ENCODE measurements around the gene FAM228B.
"Not testable (repeated sequence)": the region's sequence is repeated elsewhere in the genome, so short reads cannot be mapped to it uniquely, and the experiment has no call there.

Gene FAM228B

GRCh38 chr2:24190503-24190902 lies 67.2 kb downstream of the FAM228B start:
- Mint-ChIP-seq H3K27me3 (peaks cover 4 to 16% of the 10 kb centered on the region in 2 donors), H3K9me3 (peaks cover 5 to 12% of the 10 kb centered on the region in 2 donors), H3K4me1 (no peaks in the 10 kb centered on the region), H3K36me3 (peaks cover 0 to 8% of the 10 kb centered on the region in 2 donors), H3K4me3 (no peak overlapping the region), H3K27ac (no peak overlapping the region)
- DNase-seq (no peak), ATAC-seq (replicated peaks) (no peak)

- ATAC-seq (replicated peaks) (no peak), DNase-seq (no peak)
- H3K27ac Mint-ChIP-seq = no peak overlapping the region
- H3K4me3 Mint-ChIP-seq = no peak overlapping the region
- peaks cover 0 to 8% of the 10 kb centered on the region in 2 donors for H3K36me3 Mint-ChIP-seq
- peaks cover 5 to 12% of the 10 kb centered on the region in 2 donors for H3K9me3 Mint-ChIP-seq
- no peaks in the 10 kb centered on the region for H3K4me1 Mint-ChIP-seq
- H3K27me3 Mint-ChIP-seq = peaks cover 4 to 16% of the 10 kb centered on the region in 2 donors
These were observed 67.9 kb downstream of the FAM228B start for GRCh38 chr2:24191156-24191555.

- Mint-ChIP-seq H3K36me3 (peaks cover 4 to 15% of the 10 kb centered on the region in 2 donors), H3K27ac (no peak overlapping the region), H3K27me3 (peaks cover 4 to 16% of the 10 kb centered on the region in 2 donors), H3K9me3 (peaks cover 8 to 18% of the 10 kb centered on the region in 2 donors), H3K4me1 (no peaks in the 10 kb centered on the region), H3K4me3 (no peak overlapping the region)
- ATAC-seq (replicated peaks) (no peak), DNase-seq (no peak)
These were observed 68.6 kb downstream of the FAM228B start for GRCh38 chr2:24191848-24192247.

GRCh38 chr2:24197213-24197612 lies 73.9 kb downstream of the FAM228B start:
- ATAC-seq (replicated peaks); H3K4me1 Mint-ChIP-seq; H3K27ac Mint-ChIP-seq; DNase-seq; H3K4me3 Mint-ChIP-seq; H3K27me3 Mint-ChIP-seq: not testable (repeated sequence)
- H3K36me3 Mint-ChIP-seq = peaks cover 27 to 36% of the 10 kb centered on the region in 2 donors
- H3K9me3 Mint-ChIP-seq = peaks cover 9 to 18% of the 10 kb centered on the region in 2 donors

GRCh38 chr2:24199968-24200590 lies 76.8 kb downstream of the FAM228B start:
- no peaks in the 10 kb centered on the region for H3K27me3 Mint-ChIP-seq
- H3K9me3 Mint-ChIP-seq = peaks cover 9 to 18% of the 10 kb centered on the region in 2 donors
- no peak overlapping the region for H3K4me3 Mint-ChIP-seq
- ATAC-seq (replicated peaks) (no peak), DNase-seq (no peak)
- H3K27ac Mint-ChIP-seq = no peak overlapping the region
- peaks cover 34 to 60% of the 10 kb centered on the region in 2 donors for H3K36me3 Mint-ChIP-seq
- no peaks in the 10 kb centered on the region for H3K4me1 Mint-ChIP-seq

GRCh38 chr2:24200799-24201198 lies 77.5 kb downstream of the FAM228B start:
- peak in 1 of 2 donors; percentile 25 for ATAC-seq (replicated peaks)
- H3K9me3 Mint-ChIP-seq = peaks cover 7 to 18% of the 10 kb centered on the region in 2 donors
- peaks cover 39 to 66% of the 10 kb centered on the region in 2 donors for H3K36me3 Mint-ChIP-seq

GRCh38 chr2:24203029-24203786 lies 79.9 kb downstream of the FAM228B start:
- H3K36me3 Mint-ChIP-seq = peaks cover 56 to 79% of the 10 kb centered on the region in 2 donors

More at GRCh38 chr2:24200799-24201198, 77.5 kb downstream of the FAM228B start:
- H3K4me1 Mint-ChIP-seq = no peaks in the 10 kb centered on the region
- H3K27me3 Mint-ChIP-seq = no peaks in the 10 kb centered on the region
- H3K27ac Mint-ChIP-seq = peak overlapping the region; percentile 7
- H3K4me3 Mint-ChIP-seq = no peak overlapping the region
- DNase-seq = no peak

GRCh38 chr2:24203787-24204150 lies 80.5 kb downstream of the FAM228B start:
- H3K9me3 Mint-ChIP-seq = peaks cover 3 to 10% of the 10 kb centered on the region in 2 donors
- peaks cover 61 to 85% of the 10 kb centered on the region in 2 donors for H3K36me3 Mint-ChIP-seq
- no peak overlapping the region for H3K27ac Mint-ChIP-seq
- no peaks in the 10 kb centered on the region for H3K27me3 Mint-ChIP-seq
- no peak overlapping the region for H3K4me3 Mint-ChIP-seq
- no peaks in the 10 kb centered on the region for H3K4me1 Mint-ChIP-seq
- no peak for DNase-seq
- no peak for ATAC-seq (replicated peaks)

More at GRCh38 chr2:24203029-24203786, 79.9 kb downstream of the FAM228B start:
- H3K4me1 Mint-ChIP-seq = no peaks in the 10 kb centered on the region
- H3K9me3 Mint-ChIP-seq = peaks cover 3 to 10% of the 10 kb centered on the region in 2 donors
- DNase-seq (no peak), ATAC-seq (replicated peaks) (no peak)
- no peak overlapping the region for H3K4me3 Mint-ChIP-seq
- no peak overlapping the region for H3K27ac Mint-ChIP-seq
- no peaks in the 10 kb centered on the region for H3K27me3 Mint-ChIP-seq

GRCh38 chr2:24204505-24204904 lies 81.2 kb downstream of the FAM228B start:
- Mint-ChIP-seq H3K36me3 (peaks cover 63 to 87% of the 10 kb centered on the region in 2 donors), H3K9me3 (peaks cover 0 to 4% of the 10 kb centered on the region in 2 donors), H3K4me3 (no peak overlapping the region), H3K4me1 (no peaks in the 10 kb centered on the region), H3K27me3 (no peaks in the 10 kb centered on the region), H3K27ac (no peak overlapping the region)
- DNase-seq (no peak), ATAC-seq (replicated peaks) (no peak)

GRCh38 chr2:24205131-24205530 lies 81.9 kb downstream of the FAM228B start:
- Mint-ChIP-seq H3K4me3 (no peak overlapping the region), H3K27ac (no peak overlapping the region), H3K27me3 (no peaks in the 10 kb centered on the region), H3K9me3 (peaks cover 0 to under 1% of the 10 kb centered on the region in 2 donors), H3K36me3 (peaks cover 59 to 88% of the 10 kb centered on the region in 2 donors), H3K4me1 (no peaks in the 10 kb centered on the region)
- ATAC-seq (replicated peaks) (no peak), DNase-seq (no peak)

GRCh38 chr2:24206242-24206641 lies 83.0 kb downstream of the FAM228B start:
- no peak for ATAC-seq (replicated peaks)
- peaks cover 57 to 87% of the 10 kb centered on the region in 2 donors for H3K36me3 Mint-ChIP-seq
- peak overlapping the region; percentile 62 for H3K27ac Mint-ChIP-seq

GRCh38 chr2:24206714-24207113 lies 83.4 kb downstream of the FAM228B start:
- Mint-ChIP-seq H3K4me3 (no peak overlapping the region), H3K9me3 (no peaks in the 10 kb centered on the region), H3K4me1 (no peaks in the 10 kb centered on the region), H3K27me3 (no peaks in the 10 kb centered on the region), H3K27ac (peak overlapping the region; percentile 9), H3K36me3 (peaks cover 56 to 87% of the 10 kb centered on the region in 2 donors)
- ATAC-seq (replicated peaks) (no peak), DNase-seq (no peak)

More at GRCh38 chr2:24206242-24206641, 83.0 kb downstream of the FAM228B start:
- no peak for DNase-seq
- Mint-ChIP-seq H3K4me1 (no peaks in the 10 kb centered on the region), H3K4me3 (no peak overlapping the region), H3K27me3 (no peaks in the 10 kb centered on the region), H3K9me3 (no peaks in the 10 kb centered on the region)

GRCh38 chr2:24207359-24207758 lies 84.1 kb downstream of the FAM228B start:
- peaks cover 58 to 90% of the 10 kb centered on the region in 2 donors for H3K36me3 Mint-ChIP-seq
- no peak overlapping the region for H3K4me3 Mint-ChIP-seq
- ATAC-seq (replicated peaks) = no peak

GRCh38 chr2:24208490-24208889 lies 85.2 kb downstream of the FAM228B start:
- H3K9me3 Mint-ChIP-seq = no peaks in the 10 kb centered on the region
- H3K4me3 Mint-ChIP-seq = no peak overlapping the region
- DNase-seq = no peak
- H3K27ac Mint-ChIP-seq = no peak overlapping the region
- no peaks in the 10 kb centered on the region for H3K27me3 Mint-ChIP-seq
- peaks cover 62 to 91% of the 10 kb centered on the region in 2 donors for H3K36me3 Mint-ChIP-seq
- no peak for ATAC-seq (replicated peaks)
- no peaks in the 10 kb centered on the region for H3K4me1 Mint-ChIP-seq

More at GRCh38 chr2:24207359-24207758, 84.1 kb downstream of the FAM228B start:
- no peaks in the 10 kb centered on the region for H3K27me3 Mint-ChIP-seq
- no peak overlapping the region for H3K27ac Mint-ChIP-seq
- no peaks in the 10 kb centered on the region for H3K4me1 Mint-ChIP-seq
- no peaks in the 10 kb centered on the region for H3K9me3 Mint-ChIP-seq
- DNase-seq = no peak
